Smooth muscle cell (in vitro differentiated cells): ENCODE measurements around the gene NPC1. TPM values are rescaled to one million over a fixed set of nuclear protein-coding genes. Genes with fewer than 3 reads are reported as not detected.

ENCODE experiments used
- DNase-seq: peaks from one replicate; lab custom pipeline; 2025; ENCODE audit not compliant: unreplicated experiment; lab: John Stamatoyannopoulos, UW
- H2AFZ ChIP-seq: fragments of 200-600 bp; sonication (generic); 2 replicates; pipeline ENCODE4 v1.6.0; 2016; ENCODE audit warnings: antibody characterized with exemption, low read depth, mild to moderate bottlenecking
- H3F3A ChIP-seq: fragments of 200-600 bp; sonication (generic); 2 replicates; pipeline ENCODE4 v1.6.0; 2017; ENCODE audit warnings: antibody characterized with exemption, low read depth
- H3K27ac ChIP-seq: fragments of 200-600 bp; sonication (generic); 2 replicates; pipeline ENCODE4 v1.5.1; 2016; ENCODE audit warnings: low read depth, mild to moderate bottlenecking
- H3K27me3 ChIP-seq: fragments of 200-600 bp; sonication (generic); 2 replicates; pipeline ENCODE4 v1.6.1; 2016; ENCODE audit warnings: low read depth, mild to moderate bottlenecking
- H3K36me3 ChIP-seq: fragments of 200-600 bp; sonication (generic); 2 replicates; pipeline ENCODE4 v1.5.1; 2016; ENCODE audit warnings: low read depth
- H3K4me1 ChIP-seq: fragments of 200-600 bp; sonication (generic); 2 replicates; pipeline ENCODE4 v1.5.1; 2016; ENCODE audit warnings: low read depth
- H3K4me2 ChIP-seq: fragments of 200-600 bp; sonication (generic); 2 replicates; pipeline ENCODE4 v1.6.0; 2016; ENCODE audit warnings: mild to moderate bottlenecking
- H3K4me3 ChIP-seq: fragments of 200-600 bp; sonication (generic); 2 replicates; pipeline ENCODE4 v1.5.1; 2016; ENCODE audit warnings: mild to moderate bottlenecking
- H3K79me2 ChIP-seq: fragments of 200-600 bp; sonication (generic); 2 replicates; pipeline ENCODE4 v1.6.0; 2016; ENCODE audit warnings: low read depth, mild to moderate bottlenecking
- H3K9ac ChIP-seq: fragments of 200-600 bp; sonication (generic); 2 replicates; pipeline ENCODE4 v1.6.0; 2016; ENCODE audit warnings: low read depth
- H3K9me3 ChIP-seq: fragments of 200-600 bp; sonication (generic); replicated peaks from 2 replicates; pipeline ENCODE4 v1.5.1; 2016; ENCODE audit warnings: low read depth
- H4K20me1 ChIP-seq: fragments of 200-600 bp; sonication (generic); 2 replicates; pipeline ENCODE4 v1.6.0; 2016; ENCODE audit warnings: low read depth
- CTCF ChIP-seq: fragments of 200-600 bp; sonication (generic); IDR thresholded peaks from 2 replicates; pipeline ENCODE4 v1.5.1; 2017; ENCODE audit warnings: borderline replicate concordance, mild to moderate bottlenecking, antibody characterized with exemption; ENCODE audit not compliant: insufficient read depth, poor library complexity, severe bottlenecking
- WGBS: methylation state at CpG from one replicate; pipeline ENCODE4 v1.1.7; 2016; ENCODE audit warnings: low lambda C conversion rate; 5-methylcytosine and 5-hydroxymethylcytosine counted together
- polyA plus RNA-seq: library from polyadenylated mRNA; unstranded; fragments of >200 nt; fragmentation: Nextera tagmentation; extraction: Ambion mirVana; gene quantifications from 2 replicates; pipeline ENCODE4 v1.2.1, GENCODE V29; 2016
- total RNA-seq: library from RNA; depleted of rRNA; stranded (reverse); fragments of >200 nt; gene quantifications from 2 replicates; pipeline ENCODE4 v1.2.3, GENCODE V29; 2014

The NPC1 gene
- total and polyA plus RNA-seq, 2 experiments from 2014 or later, result 29.9 to 55.5 TPM

DNA sequence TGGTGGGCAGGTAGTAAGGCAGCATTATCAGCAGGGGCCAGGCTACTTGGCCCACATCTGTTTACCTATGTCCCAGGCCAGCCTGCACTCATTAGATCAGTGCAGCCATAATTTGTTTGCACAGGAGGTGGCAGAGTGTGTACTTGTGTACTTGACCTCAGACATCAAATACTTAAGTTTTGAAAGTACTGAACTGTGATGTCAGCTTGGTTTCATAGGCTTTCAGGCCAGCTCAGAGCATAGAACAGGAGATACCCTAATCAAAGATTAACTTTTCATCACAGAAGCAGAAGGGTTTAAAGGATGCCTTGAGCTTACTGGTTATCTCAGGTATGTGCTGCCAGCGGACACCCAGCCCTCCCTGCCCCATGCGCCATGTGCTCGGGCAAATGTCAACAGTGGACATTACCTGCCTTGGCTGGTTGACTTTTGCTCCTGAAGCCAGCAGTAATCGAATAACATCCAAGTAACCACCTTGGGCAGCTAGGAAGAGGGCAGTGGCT is 43.2 kb upstream of the NPC1 start:
- Histone ChIP-seq H3K4me3 (no peak overlapping the region), H3K27ac (no peak overlapping the region), H3K4me1 (no peaks in the 10 kb centered on the region), H3F3A (no peaks in the 10 kb centered on the region), H3K79me2 (no peaks in the 10 kb centered on the region), H3K9me3 (no peaks in the 10 kb centered on the region), H3K36me3 (no peaks in the 10 kb centered on the region), H3K9ac (no peak overlapping the region), H3K27me3 (no peaks in the 10 kb centered on the region), H3K4me2 (no peak overlapping the region), H2AFZ (no peak overlapping the region), H4K20me1 (no peaks in the 10 kb centered on the region)
- TF ChIP-seq CTCF, result no peak
- WGBS, result 95% methylated on average over 4 of the region's 4 CpGs
- DNase-seq, result no peak

GRCh38 chr18:23627970-23628369 is 41.7 kb upstream of the NPC1 start:
- H3K36me3 ChIP-seq, result no peaks in the 10 kb centered on the region
- no peak for TF ChIP-seq CTCF
- no peaks in the 10 kb centered on the region for H3F3A ChIP-seq
- no peak overlapping the region for H3K9ac ChIP-seq
- H3K79me2 ChIP-seq, result no peaks in the 10 kb centered on the region
- no peaks in the 10 kb centered on the region for H4K20me1 ChIP-seq
- no peaks in the 10 kb centered on the region for H3K4me1 ChIP-seq
- no peak for DNase-seq
- H3K27me3 ChIP-seq, result no peaks in the 10 kb centered on the region
- no peak overlapping the region for H3K4me3 ChIP-seq
- no peak overlapping the region for H3K27ac ChIP-seq
- no peak overlapping the region for H3K4me2 ChIP-seq
- no peak overlapping the region for H2AFZ ChIP-seq
- no peaks in the 10 kb centered on the region for H3K9me3 ChIP-seq

DNA sequence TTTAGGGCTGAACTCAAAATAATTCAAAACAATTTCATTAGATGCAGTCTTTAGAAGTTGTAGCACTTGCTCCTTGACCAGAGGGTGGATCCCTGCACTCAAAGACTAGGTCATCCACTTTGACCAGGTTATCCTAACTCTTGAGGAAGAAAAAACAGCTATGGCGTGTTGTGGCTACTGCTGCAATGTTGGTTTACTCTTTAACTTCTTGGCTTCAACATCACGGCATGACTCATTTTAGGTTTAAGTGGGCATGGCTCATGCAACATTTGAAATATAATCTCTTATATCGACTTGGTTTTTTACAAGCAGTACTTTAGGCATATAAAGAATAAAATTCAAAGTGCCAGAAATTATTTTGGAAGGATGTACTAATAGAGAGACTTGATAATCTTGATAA is 41.0 kb upstream of the NPC1 start:
- no peaks in the 10 kb centered on the region for H3K79me2 ChIP-seq
- DNase-seq, result no peak
- H3K27me3 ChIP-seq, result no peaks in the 10 kb centered on the region
- 59% methylated on average over 3 of the region's 3 CpGs for WGBS
- no peak overlapping the region for H2AFZ ChIP-seq
- no peak for TF ChIP-seq CTCF
- H3F3A ChIP-seq, result no peaks in the 10 kb centered on the region
- H3K4me3 ChIP-seq, result no peak overlapping the region
- no peak overlapping the region for H3K4me2 ChIP-seq
- no peaks in the 10 kb centered on the region for H3K36me3 ChIP-seq
- no peaks in the 10 kb centered on the region for H3K9me3 ChIP-seq
- H3K9ac ChIP-seq, result no peak overlapping the region
- no peaks in the 10 kb centered on the region for H3K4me1 ChIP-seq
- no peaks in the 10 kb centered on the region for H4K20me1 ChIP-seq
- no peak overlapping the region for H3K27ac ChIP-seq

- H2AFZ ChIP-seq, result no peak overlapping the region
- H3K4me1 ChIP-seq, result no peaks in the 10 kb centered on the region
Observed at GRCh38 chr18:23626451-23627279, 40.4 kb upstream of the NPC1 start.

More at GRCh38 chr18:23626451-23627279, 40.4 kb upstream of the NPC1 start:
- H3K4me3 ChIP-seq, result no peak overlapping the region
- no peak overlapping the region for H3K9ac ChIP-seq
- no peaks in the 10 kb centered on the region for H3K9me3 ChIP-seq
- no peaks in the 10 kb centered on the region for H3K79me2 ChIP-seq
- H3K27me3 ChIP-seq, result peaks cover 4% of the 10 kb centered on the region
- no peaks in the 10 kb centered on the region for H3F3A ChIP-seq
- H3K36me3 ChIP-seq, result no peaks in the 10 kb centered on the region
- H4K20me1 ChIP-seq, result no peaks in the 10 kb centered on the region
- DNase-seq, result no peak
- no peak overlapping the region for H3K4me2 ChIP-seq
- no peak overlapping the region for H3K27ac ChIP-seq
- WGBS, result 72% methylated on average over 4 of the region's 4 CpGs
- no peak for TF ChIP-seq CTCF
